IPS-15b (cell line): ENCODE results near the gene ZDHHC14.

Experiments
- H3K27me3 ChIP-seq: one replicate; pipeline ENCODE4 v1.6.1; 2013; ENCODE audit warnings: low read length; ENCODE audit not compliant: control insufficient read depth, insufficient read depth
- H3K36me3 ChIP-seq: one replicate; pipeline ENCODE4 v1.6.1; 2013; ENCODE audit warnings: low read length; ENCODE audit not compliant: control insufficient read depth, insufficient read depth
- H3K4me1 ChIP-seq: one replicate; pipeline ENCODE4 v1.6.1; 2013; ENCODE audit warnings: mild to moderate bottlenecking, low read length; ENCODE audit not compliant: control insufficient read depth, insufficient read depth
- H3K4me3 ChIP-seq: one replicate; pipeline ENCODE4 v1.5.1; 2013; ENCODE audit warnings: low read depth, low read length
- H3K9ac ChIP-seq: one replicate; pipeline ENCODE4 v1.6.1; 2013; ENCODE audit warnings: low read depth, mild to moderate bottlenecking, low read length
- H3K9me3 ChIP-seq: one replicate; pipeline ENCODE4 v1.6.1; 2013; ENCODE audit warnings: mild to moderate bottlenecking, low read length; ENCODE audit not compliant: control insufficient read depth, insufficient read depth

ZDHHC14 gene

GRCh38 chr6:157663261-157663660, 282.3 kb downstream of the ZDHHC14 start:
- no peak overlapping the region for H3K4me3 ChIP-seq
- peaks cover 2% of the 10 kb centered on the region for H3K4me1 ChIP-seq
- no peak overlapping the region for H3K9ac ChIP-seq
- H3K27me3 ChIP-seq: no peaks in the 10 kb centered on the region
- H3K36me3 ChIP-seq: no peaks in the 10 kb centered on the region
- H3K9me3 ChIP-seq: no peaks in the 10 kb centered on the region

- no peaks in the 10 kb centered on the region for H3K36me3 ChIP-seq
- H3K9me3 ChIP-seq: no peaks in the 10 kb centered on the region
- H3K4me3 ChIP-seq: no peak overlapping the region
- peaks cover 6% of the 10 kb centered on the region for H3K4me1 ChIP-seq
- H3K27me3 ChIP-seq: no peaks in the 10 kb centered on the region
- no peak overlapping the region for H3K9ac ChIP-seq
Measured at GRCh38 chr6:157665180-157665579, 284.2 kb downstream of the ZDHHC14 start.

DNA sequence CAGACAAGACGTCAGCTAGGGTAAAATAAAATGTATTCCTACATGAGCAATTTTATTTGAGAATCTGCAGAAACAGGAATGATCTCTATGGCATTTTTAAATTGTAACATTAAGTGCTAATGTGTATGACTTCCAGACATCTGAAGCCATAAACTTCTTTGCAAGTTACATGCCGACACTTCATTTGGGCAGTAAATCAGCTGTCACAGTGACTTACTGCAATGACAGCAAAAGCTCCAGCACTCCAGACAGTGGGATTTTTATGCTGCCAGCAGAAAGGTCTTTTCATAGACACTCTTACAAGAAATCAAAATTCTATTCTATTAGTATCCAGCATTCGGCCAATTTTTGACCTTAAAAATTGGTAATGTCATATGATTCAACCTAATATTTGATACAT, 285.7 kb downstream of the ZDHHC14 start:
- H3K4me3 ChIP-seq: no peak overlapping the region
- no peaks in the 10 kb centered on the region for H3K27me3 ChIP-seq
- H3K4me1 ChIP-seq: peaks cover 6% of the 10 kb centered on the region
- H3K36me3 ChIP-seq: no peaks in the 10 kb centered on the region
- H3K9ac ChIP-seq: no peak overlapping the region
- H3K9me3 ChIP-seq: no peaks in the 10 kb centered on the region

- H3K36me3 ChIP-seq: no peaks in the 10 kb centered on the region
- no peak overlapping the region for H3K9ac ChIP-seq
Measured at GRCh38 chr6:157667211-157668008, 286.4 kb downstream of the ZDHHC14 start.

GRCh38 chr6:157668009-157668401, 287.0 kb downstream of the ZDHHC14 start:
- Histone ChIP-seq H3K9me3 (no peaks in the 10 kb centered on the region), H3K4me3 (no peak overlapping the region), H3K36me3 (no peaks in the 10 kb centered on the region), H3K27me3 (no peaks in the 10 kb centered on the region), H3K9ac (no peak overlapping the region), H3K4me1 (peaks cover 6% of the 10 kb centered on the region)

More at GRCh38 chr6:157667211-157668008, 286.4 kb downstream of the ZDHHC14 start:
- peaks cover 6% of the 10 kb centered on the region for H3K4me1 ChIP-seq
- no peaks in the 10 kb centered on the region for H3K27me3 ChIP-seq
- no peaks in the 10 kb centered on the region for H3K9me3 ChIP-seq
- H3K4me3 ChIP-seq: no peak overlapping the region

GRCh38 chr6:157668713-157669112, 287.7 kb downstream of the ZDHHC14 start:
- H3K4me1 ChIP-seq: peaks cover 6% of the 10 kb centered on the region
- H3K9ac ChIP-seq: no peak overlapping the region
- no peaks in the 10 kb centered on the region for H3K27me3 ChIP-seq
- H3K36me3 ChIP-seq: no peaks in the 10 kb centered on the region
- H3K9me3 ChIP-seq: no peaks in the 10 kb centered on the region
- H3K4me3 ChIP-seq: no peak overlapping the region

- Histone ChIP-seq H3K4me1 (peaks cover 6% of the 10 kb centered on the region), H3K4me3 (no peak overlapping the region), H3K36me3 (no peaks in the 10 kb centered on the region), H3K27me3 (no peaks in the 10 kb centered on the region), H3K9me3 (no peaks in the 10 kb centered on the region), H3K9ac (no peak overlapping the region)
Measured at GRCh38 chr6:157669323-157669722, 288.3 kb downstream of the ZDHHC14 start.

- Histone ChIP-seq H3K9ac (no peak overlapping the region), H3K36me3 (no peaks in the 10 kb centered on the region), H3K4me1 (peaks cover 6% of the 10 kb centered on the region), H3K27me3 (no peaks in the 10 kb centered on the region), H3K9me3 (no peaks in the 10 kb centered on the region), H3K4me3 (no peak overlapping the region)
Measured at GRCh38 chr6:157669747-157670216, 288.8 kb downstream of the ZDHHC14 start.

- Histone ChIP-seq H3K27me3 (no peaks in the 10 kb centered on the region), H3K9ac (no peak overlapping the region), H3K9me3 (no peaks in the 10 kb centered on the region), H3K4me1 (peaks cover 6% of the 10 kb centered on the region), H3K4me3 (no peak overlapping the region), H3K36me3 (no peaks in the 10 kb centered on the region)
Measured at GRCh38 chr6:157670466-157671186, 289.6 kb downstream of the ZDHHC14 start.

DNA sequence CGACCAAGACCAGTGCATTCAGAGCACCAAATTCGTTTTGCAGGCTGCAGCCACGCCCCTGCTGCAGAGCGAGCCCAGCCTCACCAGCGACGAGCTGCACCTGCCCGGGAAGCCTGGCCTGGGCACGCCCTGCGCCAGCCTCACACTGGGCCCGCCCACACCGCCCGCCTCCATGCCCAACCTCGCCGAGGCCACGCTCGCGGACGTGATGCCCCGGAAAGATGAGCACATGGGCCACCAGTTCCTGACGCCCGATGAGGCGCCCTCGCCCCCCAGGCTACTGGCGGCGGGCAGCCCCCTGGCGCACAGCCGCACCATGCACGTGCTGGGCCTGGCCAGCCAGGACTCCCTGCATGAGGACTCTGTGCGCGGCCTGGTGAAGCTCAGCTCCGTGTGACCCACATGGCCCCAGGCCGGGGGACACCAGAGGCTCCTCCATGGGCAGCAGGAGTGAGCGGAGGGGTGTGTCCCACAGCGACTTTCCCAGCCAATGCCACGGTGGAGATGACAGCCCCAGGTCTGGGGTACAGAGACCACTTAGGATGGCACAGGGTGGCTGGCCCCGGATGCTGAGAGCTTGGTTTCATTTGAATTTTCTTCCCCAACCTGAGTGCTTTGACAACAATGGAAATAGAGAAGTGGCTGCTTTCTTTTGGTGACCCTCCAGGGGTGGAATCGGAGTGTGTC, 291.9 kb downstream of the ZDHHC14 start:
- Histone ChIP-seq H3K4me3 (no peak overlapping the region), H3K9me3 (no peaks in the 10 kb centered on the region), H3K4me1 (peaks cover 4% of the 10 kb centered on the region), H3K9ac (no peak overlapping the region), H3K27me3 (no peaks in the 10 kb centered on the region), H3K36me3 (no peaks in the 10 kb centered on the region)

DNA sequence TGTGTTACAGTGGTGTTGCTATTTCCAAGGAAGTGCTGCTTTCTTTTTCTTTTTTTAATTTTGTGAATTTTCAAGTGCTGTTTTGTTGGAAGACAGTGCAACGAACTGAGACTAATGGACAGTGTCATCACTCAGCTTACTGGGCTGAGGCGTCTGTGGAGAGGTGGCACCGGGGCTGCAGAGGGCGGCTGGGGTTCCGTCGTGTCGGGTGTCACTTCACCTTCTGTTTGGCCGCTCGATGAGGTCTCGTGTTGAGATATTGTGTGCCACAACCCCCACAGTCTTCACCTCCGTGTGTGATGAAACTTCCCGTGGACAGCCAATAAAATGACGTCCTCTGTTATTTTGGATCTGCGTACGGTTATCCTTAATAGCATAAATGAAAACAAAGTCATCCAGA, 292.6 kb downstream of the ZDHHC14 start:
- H3K9me3 ChIP-seq: no peaks in the 10 kb centered on the region
- no peaks in the 10 kb centered on the region for H3K36me3 ChIP-seq
- H3K27me3 ChIP-seq: no peaks in the 10 kb centered on the region
- H3K4me3 ChIP-seq: no peak overlapping the region
- no peak overlapping the region for H3K9ac ChIP-seq
- peaks cover 4% of the 10 kb centered on the region for H3K4me1 ChIP-seq
